Measurements from ENCODE around the gene SEPTIN3. TPM values are rescaled to one million over a fixed set of nuclear protein-coding genes. Genes with fewer than 3 reads are reported as not detected.

The SEPTIN3 gene
- polyA plus RNA-seq, 1 donor from 2014 or later, result 167 TPM

GRCh38 chr22:41927813-41928212, 41.4 kb upstream of the SEPTIN3 start:
- Histone ChIP-seq H3F3A (ENCODE audit: insufficient read depth, low read length, poor library complexity, severe bottlenecking) (no peaks in the 10 kb centered on the region), H3K36me3 (ENCODE audit: insufficient read depth, low read length) (no peaks in the 10 kb centered on the region), H3K4me2 (ENCODE audit: low read length) (no peak overlapping the region), H2AFZ (ENCODE audit: low read depth, low read length) (no peak overlapping the region), H4K20me1 (ENCODE audit: insufficient read depth) (no peaks in the 10 kb centered on the region), H3K27me3 (ENCODE audit: insufficient read depth, low read depth, low read length) (peaks cover 20% of the 10 kb centered on the region), H3K27ac (ENCODE audit: low read length) (no peak overlapping the region), H3K9me3 (ENCODE audit: low read length) (no peaks in the 10 kb centered on the region), H3K4me3 (ENCODE audit: low read length) (no peak overlapping the region), H3K9ac (ENCODE audit: low read length) (no peak overlapping the region), H3K9me2 (ENCODE audit: insufficient read depth, low read length) (no peaks in the 10 kb centered on the region), H3K79me2 (replicated peaks; ENCODE audit: insufficient read depth, low read length) (no peaks in the 10 kb centered on the region)
- TF ChIP-seq EP300 (conservative IDR thresholded peaks at IDR 0.05; ENCODE audit: poor library complexity, severe bottlenecking), result no peak
- no peak for TF ChIP-seq TAF1 (IDR thresholded peaks at IDR 0.05; ENCODE audit: low read depth)
- TF ChIP-seq RAD21 (conservative IDR thresholded peaks at IDR 0.05), result no peak
- TF ChIP-seq MXI1 (conservative IDR thresholded peaks at IDR 0.05; ENCODE audit: poor library complexity, severe bottlenecking), result no peak
- TF ChIP-seq SMC3 (conservative IDR thresholded peaks at IDR 0.05; ENCODE audit: poor library complexity), result no peak
- TF ChIP-seq CTCF (IDR thresholded peaks at IDR 0.05; ENCODE audit: poor library complexity, severe bottlenecking), result no peak
- no peak for TF ChIP-seq EZH2 (IDR thresholded peaks at IDR 0.05; ENCODE audit: borderline replicate concordance, insufficient read depth, low read length, poor library complexity, severe bottlenecking)
- TF ChIP-seq POLR2AphosphoS5 (IDR thresholded peaks at IDR 0.05), result no peak
- TF ChIP-seq REST (IDR thresholded peaks at IDR 0.05; ENCODE audit: borderline replicate concordance), result no peak

- Histone ChIP-seq H3K9me2 (ENCODE audit: insufficient read depth, low read length) (no peaks in the 10 kb centered on the region), H4K20me1 (ENCODE audit: insufficient read depth) (no peaks in the 10 kb centered on the region), H3F3A (ENCODE audit: insufficient read depth, low read length, poor library complexity, severe bottlenecking) (no peaks in the 10 kb centered on the region), H3K9ac (ENCODE audit: low read length) (no peak overlapping the region), H3K4me2 (ENCODE audit: low read length) (no peak overlapping the region), H3K9me3 (ENCODE audit: low read length) (no peaks in the 10 kb centered on the region), H3K36me3 (ENCODE audit: insufficient read depth, low read length) (no peaks in the 10 kb centered on the region), H3K27me3 (ENCODE audit: insufficient read depth, low read depth, low read length) (peaks cover 20% of the 10 kb centered on the region), H2AFZ (ENCODE audit: low read depth, low read length) (no peak overlapping the region), H3K4me3 (ENCODE audit: low read length) (no peak overlapping the region), H3K27ac (ENCODE audit: low read length) (no peak overlapping the region), H3K79me2 (replicated peaks; ENCODE audit: insufficient read depth, low read length) (no peaks in the 10 kb centered on the region)
- TF ChIP-seq EP300 (conservative IDR thresholded peaks at IDR 0.05; ENCODE audit: poor library complexity, severe bottlenecking) (no peak), RAD21 (conservative IDR thresholded peaks at IDR 0.05) (no peak), EZH2 (IDR thresholded peaks at IDR 0.05; ENCODE audit: borderline replicate concordance, insufficient read depth, low read length, poor library complexity, severe bottlenecking) (no peak), CTCF (IDR thresholded peaks at IDR 0.05; ENCODE audit: poor library complexity, severe bottlenecking) (no peak), SMC3 (conservative IDR thresholded peaks at IDR 0.05; ENCODE audit: poor library complexity) (no peak), TAF1 (IDR thresholded peaks at IDR 0.05; ENCODE audit: low read depth) (no peak), POLR2AphosphoS5 (IDR thresholded peaks at IDR 0.05) (no peak), MXI1 (conservative IDR thresholded peaks at IDR 0.05; ENCODE audit: poor library complexity, severe bottlenecking) (no peak), REST (IDR thresholded peaks at IDR 0.05; ENCODE audit: borderline replicate concordance) (no peak)
Measured at GRCh38 chr22:41928593-41929417, 40.4 kb upstream of the SEPTIN3 start.
